HepG2 (cell line): Measurements from ENCODE around the gene GSTM2. TPM values are rescaled to one million over a fixed set of nuclear protein-coding genes. Genes with fewer than 3 reads are reported as not detected.

Experiments used
- ATAC-seq: fragments of 200-7000 bp; cut with Tn5 transposase; 3 replicates; pipeline ENCODE4 v1.9.1; 2020; ENCODE audit warnings: mild to moderate bottlenecking, moderate library complexity
- BruUV-seq: library from RNA; stranded (reverse); fragments of 400-500 nt; replicated peaks from 2 replicates; lab custom pipeline; 2021; lab: Mats Ljungman, UMichigan
- CTCF ChIA-PET: fragments of 300-600 bp; formaldehyde crosslinking; extraction: SDS; loops from one replicate; lab custom pipeline; 2021; ENCODE audit warnings: low total read pairs, inconsistent platforms, low intra/inter-chr PET ratio; lab: Yijun Ruan, JAX
- POLR2A ChIA-PET: fragments of 350-600 bp; sonication (Branson Sonifier 250); formaldehyde crosslinking; loops from one replicate; lab custom pipeline; 2020; ENCODE audit warnings: antibody characterized with exemption, inconsistent platforms; lab: Yijun Ruan, JAX
- DNase-seq: peaks from one replicate; pipeline ENCODE4 v3.0.0-alpha.2; 2015; ENCODE audit warnings: low spot score
- FAIRE-seq: peaks from 3 replicates; lab custom pipeline; 2011; peaks lifted over from hg19 to GRCh38; lab: Jason Lieb, UNC
- H2AFZ ChIP-seq: one replicate; pipeline ENCODE4 v1.6.1; 2011; ENCODE audit warnings: low read length, inconsistent platforms
- H3K27ac ChIP-seq: fragments of 300-600 bp; 3 replicates; pipeline ENCODE4 v1.8.0; 2011; ENCODE audit warnings: mixed run types, mild to moderate bottlenecking, mixed read lengths, low read length, inconsistent platforms; ENCODE audit not compliant: insufficient read depth; ENCODE audit errors: extremely low read length
- H3K27me3 ChIP-seq, 2 experiments: fragments of 200-600 bp in 1 of 2; 2 replicates in 1 of 2; 3 replicates in 1 of 2; pipeline versions ENCODE4 v1.6.0 to v1.8.0; 2011; ENCODE audit warnings: low read length in 2 of 2, mild to moderate bottlenecking in 2 of 2, moderate library complexity in 2 of 2, inconsistent platforms in 1 of 2; ENCODE audit not compliant: insufficient read depth in 2 of 2, control insufficient read depth in 1 of 2
- H3K36me3 ChIP-seq, 2 experiments: fragments of 200-600 bp in 1 of 2; replicated peaks in 1 of 2; 2 replicates in 1 of 2; 3 replicates in 1 of 2; pipeline versions ENCODE4 v1.5.1 to v1.8.0; 2011; ENCODE audit warnings: low read length in 2 of 2, inconsistent platforms in 1 of 2; ENCODE audit not compliant: insufficient read depth in 2 of 2, control insufficient read depth in 1 of 2
- H3K4me1 ChIP-seq: 2 replicates; pipeline ENCODE4 v1.5.1; 2012; ENCODE audit warnings: low read length, inconsistent platforms; ENCODE audit not compliant: insufficient read depth
- H3K4me2 ChIP-seq: 2 replicates; pipeline ENCODE4 v1.6.0; 2011; ENCODE audit warnings: low read depth, low read length, inconsistent platforms
- H3K4me3 ChIP-seq, 3 experiments: fragments of 200-600 bp in 1 of 3; sonication (generic), shearing (Covaris generic) in 1 of 3; replicated peaks in 1 of 3; 2 replicates each; pipeline ENCODE4 v1.5.1; 2011 to 2016; ENCODE audit warnings: low read length in 3 of 3, inconsistent platforms in 2 of 3, low read depth in 2 of 3, mild to moderate bottlenecking in 2 of 3, control low read depth in 1 of 3, mixed read lengths in 1 of 3; ENCODE audit not compliant: insufficient read depth in 1 of 3
- H3K79me2 ChIP-seq: one replicate; pipeline ENCODE4 v1.6.1; 2011; ENCODE audit warnings: low read length, inconsistent platforms; ENCODE audit not compliant: insufficient read depth
- H3K9ac ChIP-seq: 2 replicates; pipeline ENCODE4 v1.6.0; 2011; ENCODE audit warnings: mild to moderate bottlenecking, low read depth, low read length, inconsistent platforms; ENCODE audit not compliant: insufficient read depth
- H3K9me3 ChIP-seq: 2 replicates; pipeline ENCODE4 v1.5.1; 2012; ENCODE audit warnings: mild to moderate bottlenecking, low read length
- H4K20me1 ChIP-seq: 2 replicates; pipeline ENCODE4 v1.6.0; 2011; ENCODE audit warnings: inconsistent platforms, mild to moderate bottlenecking, low read length, moderate library complexity; ENCODE audit not compliant: insufficient read depth
- ARNT2 ChIP-seq: sonication (generic); formaldehyde crosslinking; IDR thresholded peaks from 2 replicates; pipeline ENCODE4 v1.8.0; 2022; ENCODE audit warnings: mild to moderate bottlenecking, low read depth, missing genetic modification reagents, moderate library complexity
- BORCS8-MEF2B ChIP-seq: sonication (generic); formaldehyde crosslinking; IDR thresholded peaks from 2 replicates; pipeline ENCODE4 v1.8.0; 2022; ENCODE audit warnings: mild to moderate bottlenecking, missing genetic modification reagents
- HNRNPLL ChIP-seq: fragments of 200-400 bp; formaldehyde crosslinking; IDR thresholded peaks from 2 replicates; pipeline ENCODE4 v1.6.1; 2017; ENCODE audit warnings: mild to moderate bottlenecking, low read depth, low read length; ENCODE audit not compliant: poor library complexity, severe bottlenecking
- NFIC ChIP-seq: IDR thresholded peaks from 2 replicates; pipeline ENCODE4 v1.6.1; 2012; ENCODE audit warnings: mild to moderate bottlenecking, low read length, inconsistent platforms
- RAD21 ChIP-seq: fragments of 450-650 bp; formaldehyde crosslinking; IDR thresholded peaks from 2 replicates; pipeline ENCODE4 v1.5.0; 2020; ENCODE audit warnings: mild to moderate bottlenecking
- SOX5 ChIP-seq: IDR thresholded peaks from 2 replicates; pipeline ENCODE4 v1.6.1; 2016; ENCODE audit warnings: borderline replicate concordance
- TBX3 ChIP-seq: fragments of 450-650 bp; IDR thresholded peaks from 2 replicates; pipeline ENCODE4 v1.6.1; 2017; ENCODE audit warnings: antibody characterized with exemption, mild to moderate bottlenecking, inconsistent platforms, borderline replicate concordance
- ZBTB7B ChIP-seq: sonication (generic); formaldehyde crosslinking; IDR thresholded peaks from 2 replicates; pipeline ENCODE4 v1.4.0; 2020; ENCODE audit warnings: missing genetic modification reagents
- ZNF3 ChIP-seq: IDR thresholded peaks from 2 replicates; pipeline ENCODE4 v1.7.0; 2017; ENCODE audit warnings: inconsistent platforms
- ZNF343 ChIP-seq: sonication (generic); formaldehyde crosslinking; IDR thresholded peaks from 2 replicates; pipeline ENCODE4 v1.4.0; 2020; ENCODE audit warnings: mild to moderate bottlenecking, missing genetic modification reagents
- ZNF558 ChIP-seq: sonication (generic); formaldehyde crosslinking; IDR thresholded peaks from 2 replicates; pipeline ENCODE4 v1.9.0; 2022; ENCODE audit warnings: mild to moderate bottlenecking, missing genetic modification reagents, borderline replicate concordance
- WGBS: methylation state at CpG from one replicate; pipeline ENCODE4 v1.1.6; 2017; ENCODE audit warnings: low lambda C conversion rate; 5-methylcytosine and 5-hydroxymethylcytosine counted together
- in situ Hi-C: cut with HindIII; loops from 2 replicates; pipeline ENCODE4 v1.10.0; 2017; ENCODE audit warnings: low pct_unique_long_range_greater_than_20kb; ENCODE audit not compliant: extremely low pct_ligation_motif_present
- intact Hi-C: fragments of 100-400 bp; cut with micrococcal nuclease; formaldehyde crosslinking; loops from one replicate; pipeline ENCODE4 v1.10.0; 2022; ENCODE audit not compliant: unreplicated experiment
- polyA plus RNA-seq, 8 experiments: library from polyadenylated mRNA; depleted of rRNA in 3 of 8; stranded (reverse) in 7 of 8; unstranded in 1 of 8; fragments of >200 nt; fragmentation: Illumina TruSeq in 4 of 8; extraction: Trizol in 4 of 8; gene quantifications; 2 replicates each; pipeline versions ENCODE4 v1.2.1 to v1.2.3, GENCODE V29; 2011 to 2016; ENCODE audit warnings: low read depth in 4 of 8, missing spikeins in 1 of 8, mixed read lengths in 1 of 8; ENCODE audit not compliant: insufficient read depth in 1 of 8
- total RNA-seq, 5 experiments: library from RNA; depleted of rRNA; stranded (reverse); fragments of >200 nt; fragmentation: Illumina TruSeq; extraction: Trizol; gene quantifications; 2 replicates each; pipeline ENCODE4 v1.2.3, GENCODE V29; 2016; ENCODE audit warnings: low read depth in 1 of 5
- TF ChIP-seq, protein P1 (sequence below): sonication (generic); formaldehyde crosslinking; IDR thresholded peaks from 2 replicates; pipeline ENCODE4 v1.4.0; 2020; ENCODE audit warnings: missing genetic modification reagents, mild to moderate bottlenecking, borderline replicate concordance
- TF ChIP-seq, protein P2 (sequence below): fragments of 450-650 bp; IDR thresholded peaks from 2 replicates; pipeline ENCODE4 v1.6.1; 2017; ENCODE audit warnings: mild to moderate bottlenecking
- TF ChIP-seq, protein P3 (sequence below): IDR thresholded peaks from 2 replicates; pipeline ENCODE4 v1.6.1; 2016; ENCODE audit warnings: missing compliant biosample characterization, missing genetic modification reagents, borderline replicate concordance

The GSTM2 gene
- total and polyA plus RNA-seq, 2 of the 13 experiments (the other 11 are each of a cell fraction or from before 2014, with no cell fraction given), result 7.0 to 15.0 TPM

DNA sequence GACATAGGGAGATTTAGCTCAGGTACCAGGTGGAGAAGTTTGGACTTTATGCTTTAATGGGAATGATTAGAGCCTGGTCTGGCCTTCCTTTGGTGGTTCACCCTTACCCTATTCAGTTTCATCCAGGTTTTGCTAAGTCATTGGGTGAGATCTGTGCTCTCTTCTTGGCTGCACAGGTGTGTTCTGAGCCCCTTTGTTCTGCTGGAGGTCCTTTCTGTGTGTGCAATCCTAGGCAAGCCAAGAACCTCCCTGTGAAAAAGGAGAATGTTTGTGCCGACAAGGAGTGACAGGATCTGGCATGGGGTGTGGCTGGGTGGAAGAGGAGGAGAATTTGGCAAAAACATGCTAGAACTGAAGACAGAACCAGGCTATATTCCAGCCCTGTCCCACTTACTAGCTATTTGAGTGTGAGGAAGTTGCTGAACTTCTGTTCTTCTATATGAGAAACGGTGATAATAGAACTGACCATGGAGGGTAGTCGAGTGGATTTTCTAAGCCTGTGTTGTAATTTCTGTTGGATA lies 48.8 kb downstream of the GSTM2 start (continued):
- TF ChIP-seq, protein P1, sequence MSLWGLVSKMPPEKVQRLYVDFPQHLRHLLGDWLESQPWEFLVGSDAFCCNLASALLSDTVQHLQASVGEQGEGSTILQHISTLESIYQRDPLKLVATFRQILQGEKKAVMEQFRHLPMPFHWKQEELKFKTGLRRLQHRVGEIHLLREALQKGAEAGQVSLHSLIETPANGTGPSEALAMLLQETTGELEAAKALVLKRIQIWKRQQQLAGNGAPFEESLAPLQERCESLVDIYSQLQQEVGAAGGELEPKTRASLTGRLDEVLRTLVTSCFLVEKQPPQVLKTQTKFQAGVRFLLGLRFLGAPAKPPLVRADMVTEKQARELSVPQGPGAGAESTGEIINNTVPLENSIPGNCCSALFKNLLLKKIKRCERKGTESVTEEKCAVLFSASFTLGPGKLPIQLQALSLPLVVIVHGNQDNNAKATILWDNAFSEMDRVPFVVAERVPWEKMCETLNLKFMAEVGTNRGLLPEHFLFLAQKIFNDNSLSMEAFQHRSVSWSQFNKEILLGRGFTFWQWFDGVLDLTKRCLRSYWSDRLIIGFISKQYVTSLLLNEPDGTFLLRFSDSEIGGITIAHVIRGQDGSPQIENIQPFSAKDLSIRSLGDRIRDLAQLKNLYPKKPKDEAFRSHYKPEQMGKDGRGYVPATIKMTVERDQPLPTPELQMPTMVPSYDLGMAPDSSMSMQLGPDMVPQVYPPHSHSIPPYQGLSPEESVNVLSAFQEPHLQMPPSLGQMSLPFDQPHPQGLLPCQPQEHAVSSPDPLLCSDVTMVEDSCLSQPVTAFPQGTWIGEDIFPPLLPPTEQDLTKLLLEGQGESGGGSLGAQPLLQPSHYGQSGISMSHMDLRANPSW, result no peak
- TF ChIP-seq ZBTB7B (CRISPR knock-in tag) (no peak), TBX3 (no peak), ZNF343 (CRISPR knock-in tag) (no peak), BORCS8-MEF2B (CRISPR knock-in tag) (no peak)
- TF ChIP-seq, protein P2, sequence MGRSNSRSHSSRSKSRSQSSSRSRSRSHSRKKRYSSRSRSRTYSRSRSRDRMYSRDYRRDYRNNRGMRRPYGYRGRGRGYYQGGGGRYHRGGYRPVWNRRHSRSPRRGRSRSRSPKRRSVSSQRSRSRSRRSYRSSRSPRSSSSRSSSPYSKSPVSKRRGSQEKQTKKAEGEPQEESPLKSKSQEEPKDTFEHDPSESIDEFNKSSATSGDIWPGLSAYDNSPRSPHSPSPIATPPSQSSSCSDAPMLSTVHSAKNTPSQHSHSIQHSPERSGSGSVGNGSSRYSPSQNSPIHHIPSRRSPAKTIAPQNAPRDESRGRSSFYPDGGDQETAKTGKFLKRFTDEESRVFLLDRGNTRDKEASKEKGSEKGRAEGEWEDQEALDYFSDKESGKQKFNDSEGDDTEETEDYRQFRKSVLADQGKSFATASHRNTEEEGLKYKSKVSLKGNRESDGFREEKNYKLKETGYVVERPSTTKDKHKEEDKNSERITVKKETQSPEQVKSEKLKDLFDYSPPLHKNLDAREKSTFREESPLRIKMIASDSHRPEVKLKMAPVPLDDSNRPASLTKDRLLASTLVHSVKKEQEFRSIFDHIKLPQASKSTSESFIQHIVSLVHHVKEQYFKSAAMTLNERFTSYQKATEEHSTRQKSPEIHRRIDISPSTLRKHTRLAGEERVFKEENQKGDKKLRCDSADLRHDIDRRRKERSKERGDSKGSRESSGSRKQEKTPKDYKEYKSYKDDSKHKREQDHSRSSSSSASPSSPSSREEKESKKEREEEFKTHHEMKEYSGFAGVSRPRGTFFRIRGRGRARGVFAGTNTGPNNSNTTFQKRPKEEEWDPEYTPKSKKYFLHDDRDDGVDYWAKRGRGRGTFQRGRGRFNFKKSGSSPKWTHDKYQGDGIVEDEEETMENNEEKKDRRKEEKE, result no peak

DNA sequence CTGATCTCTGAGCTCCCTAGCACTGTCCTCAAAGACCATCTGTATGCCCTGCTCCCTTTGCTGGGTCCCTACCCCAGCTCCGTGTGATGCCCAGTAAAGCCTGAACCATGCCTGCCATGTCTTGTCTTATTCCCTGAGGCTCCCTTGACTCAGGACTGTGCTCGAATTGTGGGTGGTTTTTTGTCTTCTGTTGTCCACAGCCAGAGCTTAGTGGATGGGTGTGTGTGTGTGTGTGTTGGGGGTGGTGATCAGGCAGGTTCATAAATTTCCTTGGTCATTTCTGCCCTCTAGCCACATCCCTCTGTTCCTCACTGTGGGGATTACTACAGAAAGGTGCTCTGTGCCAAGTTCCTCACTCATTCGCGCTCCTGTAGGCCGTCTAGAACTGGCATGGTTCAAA lies 49.9 kb downstream of the GSTM2 start:
- Histone ChIP-seq H3K79me2 (no peaks in the 10 kb centered on the region), H3K9me3 (no peaks in the 10 kb centered on the region), H3K27me3 (peaks cover 3 to 35% of the 10 kb centered on the region in 2 experiments; a peak in 3 of 5 replicates), H3K27ac (no peak overlapping the region), H4K20me1 (no peaks in the 10 kb centered on the region), H3K36me3 (no peaks in the 10 kb centered on the region), H2AFZ (no peak overlapping the region), H3K4me1 (no peaks in the 10 kb centered on the region), H3K9ac (no peak overlapping the region), H3K4me3 (no peak overlapping the region), H3K4me2 (no peak overlapping the region)
- in situ Hi-C loops, result loop anchor here (5.0 to 10.0 kb wide), 3 partner anchors 53 to 173 kb away; partner anchors contain the start of genes GNAI3 and GSTM2
- WGBS, result 56% methylated on average over 5 of the region's 5 CpGs
- no TSS peak for BruUV-seq
- no peak for ATAC-seq
- no peak for FAIRE-seq
- intact Hi-C loops, result loop anchor here (1.0 to 10.0 kb wide), 2 partner anchors 56 to 267 kb away; partner anchors contain the start of gene AHCYL1
- POLR2A ChIA-PET, result no interaction called here
- DNase-seq, result no peak
- CTCF ChIA-PET, result interaction anchor here (1.3 to 2.6 kb wide), 2 partner anchors 56 to 59 kb away, joined by 5 to 15 read pairs; no protein-coding TSS in a partner anchor
- TF ChIP-seq HNRNPLL (no peak), ZNF558 (CRISPR knock-in tag) (no peak), ARNT2 (CRISPR knock-in tag) (no peak), SOX5 (no peak), RAD21 (CRISPR knock-in tag) (no peak), ZNF3 (no peak), NFIC (no peak)
- TF ChIP-seq, protein P3, sequence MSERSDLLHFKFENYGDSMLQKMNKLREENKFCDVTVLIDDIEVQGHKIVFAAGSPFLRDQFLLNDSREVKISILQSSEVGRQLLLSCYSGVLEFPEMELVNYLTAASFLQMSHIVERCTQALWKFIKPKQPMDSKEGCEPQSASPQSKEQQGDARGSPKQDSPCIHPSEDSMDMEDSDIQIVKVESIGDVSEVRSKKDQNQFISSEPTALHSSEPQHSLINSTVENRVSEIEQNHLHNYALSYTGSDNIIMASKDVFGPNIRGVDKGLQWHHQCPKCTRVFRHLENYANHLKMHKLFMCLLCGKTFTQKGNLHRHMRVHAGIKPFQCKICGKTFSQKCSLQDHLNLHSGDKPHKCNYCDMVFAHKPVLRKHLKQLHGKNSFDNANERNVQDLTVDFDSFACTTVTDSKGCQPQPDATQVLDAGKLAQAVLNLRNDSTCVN (CRISPR knock-in tag), result no peak
